K562 (cell line): ENCODE measurements around the gene AGAP1. TPM values are rescaled to one million over a fixed set of nuclear protein-coding genes. Genes with fewer than 3 reads are reported as not detected.

Experiments used
- ATAC-seq: fragments of 200-7000 bp; cut with Tn5 transposase; 3 replicates; pipeline ENCODE4 v1.9.1; 2020; ENCODE audit warnings: moderate library complexity
- BruUV-seq: library from RNA; stranded (reverse); fragments of 400-500 nt; replicated peaks from 2 replicates; lab custom pipeline; 2021; lab: Mats Ljungman, UMichigan
- CTCF ChIA-PET: fragments of 300-600 bp; formaldehyde crosslinking; extraction: SDS; loops from one replicate; lab custom pipeline; 2021; ENCODE audit warnings: low intra/inter-chr PET ratio; lab: Yijun Ruan, JAX
- POLR2A ChIA-PET: fragments of 300-600, 350-650 bp; sonication (Branson Sonifier 250); formaldehyde crosslinking; extraction: SDS; loops from one replicate; lab custom pipeline; 2021; ENCODE audit warnings: antibody characterized with exemption, inconsistent platforms; lab: Yijun Ruan, JAX
- DNase-seq, 4 experiments: peaks; one replicate each; pipeline versions ENCODE4 v3.0.0 to v3.0.0-alpha.2; 2011 to 2018; ENCODE audit warnings: low spot score in 3 of 4, mixed read lengths in 3 of 4; ENCODE audit errors: extremely low read depth in 1 of 4
- FAIRE-seq: peaks from 2 replicates; lab custom pipeline; 2011; peaks lifted over from hg19 to GRCh38; lab: Jason Lieb, UNC
- H2AFZ ChIP-seq: 2 replicates; pipeline ENCODE4 v1.6.0; 2011; ENCODE audit warnings: low read depth, low read length, control low read depth, inconsistent platforms
- H3K27ac ChIP-seq: fragments of 200-600 bp; 3 replicates; pipeline ENCODE4 v1.8.0; 2011; ENCODE audit warnings: low read depth, mild to moderate bottlenecking, control low read depth, inconsistent platforms, low read length, moderate library complexity, mixed read lengths; ENCODE audit errors: extremely low read depth
- H3K27me3 ChIP-seq, 2 experiments: fragments of 300-600 bp in 1 of 2; 2 replicates in 1 of 2; 3 replicates in 1 of 2; pipeline versions ENCODE4 v1.6.0 to v1.8.0; 2011; ENCODE audit warnings: inconsistent platforms in 2 of 2, low read length in 2 of 2, mild to moderate bottlenecking in 1 of 2, mixed read lengths in 1 of 2, moderate library complexity in 1 of 2; ENCODE audit not compliant: control insufficient read depth in 2 of 2, insufficient read depth in 2 of 2
- H3K36me3 ChIP-seq: fragments of 300-600 bp; 3 replicates; pipeline ENCODE4 v1.8.0; 2011; ENCODE audit warnings: mild to moderate bottlenecking, low read length, inconsistent platforms; ENCODE audit not compliant: control insufficient read depth, insufficient read depth
- H3K4me1 ChIP-seq, 2 experiments: fragments of 200-600 bp in 1 of 2; replicated peaks in 1 of 2; 2 replicates in 1 of 2; 3 replicates in 1 of 2; pipeline versions ENCODE4 v1.5.1 to v1.8.0; 2011; ENCODE audit warnings: inconsistent platforms in 2 of 2, low read length in 2 of 2, mild to moderate bottlenecking in 1 of 2, mixed read lengths in 1 of 2, moderate library complexity in 1 of 2; ENCODE audit not compliant: control insufficient read depth in 2 of 2, insufficient read depth in 2 of 2
- H3K4me2 ChIP-seq: 2 replicates; pipeline ENCODE4 v1.6.1; 2011; ENCODE audit warnings: low read length, control low read depth, inconsistent platforms, mixed read lengths; ENCODE audit not compliant: insufficient read depth
- H3K4me3 ChIP-seq: fragments of 200-600 bp; sonication (generic), shearing (Covaris generic); 2 replicates; pipeline ENCODE4 v1.5.1; 2016; ENCODE audit warnings: control low read depth, inconsistent platforms
- H3K79me2 ChIP-seq: fragments of 200-600 bp; 3 replicates; pipeline ENCODE4 v1.8.0; 2011; ENCODE audit warnings: low read length, inconsistent platforms; ENCODE audit not compliant: control insufficient read depth, insufficient read depth
- H3K9ac ChIP-seq, 2 experiments: 2 replicates each; pipeline versions ENCODE4 v1.6.0 to v1.6.1; 2011; ENCODE audit warnings: low read depth in 2 of 2, low read length in 2 of 2, control low read depth in 1 of 2, inconsistent platforms in 1 of 2, mild to moderate bottlenecking in 1 of 2, mixed read lengths in 1 of 2; ENCODE audit not compliant: insufficient read depth in 1 of 2
- H3K9me1 ChIP-seq: one replicate; pipeline ENCODE4 v1.6.0; 2011; ENCODE audit warnings: inconsistent platforms, mild to moderate bottlenecking, low read length, moderate library complexity; ENCODE audit not compliant: control insufficient read depth, insufficient read depth
- H3K9me3 ChIP-seq: replicated peaks from 2 replicates; pipeline ENCODE4 v1.5.1; 2011; ENCODE audit warnings: low read depth, low read length, inconsistent platforms; ENCODE audit not compliant: control insufficient read depth, insufficient read depth
- H4K20me1 ChIP-seq: replicated peaks from 2 replicates; pipeline ENCODE4 v1.6.1; 2011; ENCODE audit warnings: low read length, inconsistent platforms, mixed read lengths; ENCODE audit not compliant: control insufficient read depth, insufficient read depth
- CEBPG ChIP-seq, 3 experiments: fragments of 200-800 bp in 1 of 3; sonication (Bioruptor generic) in 1 of 3; sonication (generic) in 1 of 3; formaldehyde crosslinking in 1 of 3; IDR thresholded peaks in 2 of 3; conservative IDR thresholded peaks in 1 of 3; 2 replicates each; pipeline versions ENCODE4 v1.6.1 to v1.8.0; 2016 to 2022; ENCODE audit warnings: missing compliant biosample characterization in 2 of 3, missing genetic modification characterization in 2 of 3, mild to moderate bottlenecking in 1 of 3, missing genetic modification reagents in 1 of 3
- DMBX1 ChIP-seq: fragments of 250-450 bp; sonication (Bioruptor Pico); IDR thresholded peaks from 2 replicates; pipeline ENCODE4 v1.8.0; 2022; ENCODE audit warnings: inconsistent platforms, mild to moderate bottlenecking, moderate library complexity, borderline replicate concordance
- EP300 ChIP-seq: IDR thresholded peaks from 2 replicates; pipeline ENCODE4 v1.6.1; 2012; ENCODE audit warnings: low read length, improper control_type of control experiment
- HDAC8 ChIP-seq: fragments of 450-650 bp; IDR thresholded peaks from 2 replicates; pipeline ENCODE4 v1.6.1; 2016; ENCODE audit warnings: mild to moderate bottlenecking, missing genetic modification characterization, moderate library complexity, missing compliant biosample characterization
- NR1H2 ChIP-seq: sonication (generic); formaldehyde crosslinking; IDR thresholded peaks from 2 replicates; pipeline ENCODE4 v1.4.0; 2020; ENCODE audit warnings: mild to moderate bottlenecking, missing genetic modification reagents
- PATZ1 ChIP-seq: fragments of 250-450 bp; sonication (Bioruptor Pico); IDR thresholded peaks from 2 replicates; pipeline ENCODE4 v1.5.0; 2020; ENCODE audit warnings: mild to moderate bottlenecking, borderline replicate concordance
- TCFL5 ChIP-seq: fragments of 250-450 bp; sonication (Bioruptor Pico); conservative IDR thresholded peaks from 2 replicates; pipeline ENCODE4 v1.6.1; 2021; ENCODE audit warnings: mild to moderate bottlenecking, moderate library complexity, matching md5 sums
- TFAM ChIP-seq: fragments of 250-450 bp; sonication (Bioruptor Pico); conservative IDR thresholded peaks from 2 replicates; pipeline ENCODE4 v1.5.0; 2021; ENCODE audit warnings: mild to moderate bottlenecking, moderate library complexity
- ZNF324 ChIP-seq: fragments of 250-450 bp; sonication (Bioruptor Pico); IDR thresholded peaks from 2 replicates; pipeline ENCODE4 v1.4.0; 2020; ENCODE audit warnings: mild to moderate bottlenecking
- ZNF436 ChIP-seq: fragments of 250-450, 450-650 bp; sonication (Bioruptor Pico); formaldehyde crosslinking; IDR thresholded peaks from 2 replicates; pipeline ENCODE4 v1.7.0; 2020; ENCODE audit warnings: mild to moderate bottlenecking
- ZNF584 ChIP-seq: fragments of 200-800 bp; sonication (Bioruptor generic); IDR thresholded peaks from 2 replicates; pipeline ENCODE4 v1.6.1; 2016; ENCODE audit warnings: low read depth, mild to moderate bottlenecking, missing genetic modification characterization, missing compliant biosample characterization
- WGBS: fragments of 100-300 bp; shearing (Covaris generic); methylation state at CpG from one replicate; pipeline ENCODE4 v1.1.6; 2016; ENCODE audit warnings: low coverage, mixed read lengths; ENCODE audit not compliant: insufficient coverage; ENCODE audit errors: missing lambda C conversion rate; 5-methylcytosine and 5-hydroxymethylcytosine counted together
- in situ Hi-C: fragments of 300-500 bp; cut with MboI; formaldehyde crosslinking; loops from 4 replicates; pipeline ENCODE4 v1.15.0; 2018; ENCODE audit warnings: inconsistent platforms, mixed read lengths
- intact Hi-C: fragments of 100-400 bp; cut with micrococcal nuclease; formaldehyde crosslinking; loops from 2 replicates; pipeline ENCODE4 v1.14.2; 2022
- polyA plus RNA-seq, 8 experiments: library from polyadenylated mRNA; depleted of rRNA in 4 of 8; stranded (reverse) in 5 of 8; unstranded in 3 of 8; fragments of >200 nt; fragmentation: Nextera tagmentation in 2 of 8; fragmentation: Illumina TruSeq in 1 of 8; extraction: Ambion mirVana in 2 of 8; extraction: Trizol in 1 of 8; gene quantifications; 2 replicates each; pipeline versions ENCODE4 v1.2.1 to v1.2.3, GENCODE V29; 2011 to 2014; ENCODE audit warnings: inconsistent platforms in 1 of 8, missing spikeins in 1 of 8
- total RNA-seq, 7 experiments: library from RNA; depleted of rRNA in 6 of 7; stranded (reverse); fragments of >200 nt in 6 of 7; fragmentation: Illumina TruSeq in 2 of 7; extraction: Trizol in 2 of 7; gene quantifications; 2 replicates each; pipeline versions ENCODE4 v1.2.1 to v1.2.3, GENCODE V29; 2011 to 2021; ENCODE audit warnings: low replicate concordance in 1 of 7
- TF ChIP-seq, protein P1 (sequence below): fragments of 250-450 bp; sonication (Bioruptor Pico); IDR thresholded peaks from 2 replicates; pipeline ENCODE4 v1.8.0; 2021; ENCODE audit warnings: moderate library complexity, mild to moderate bottlenecking, inconsistent platforms

The AGAP1 gene
- total and polyA plus RNA-seq, 9 of the 15 experiments (the other 6 are each of a cell fraction or from before 2014, with no cell fraction given), result 1.3 to 24.0 (median 10.6) TPM

GRCh38 chr2:235870515-235870914, 376.7 kb downstream of the AGAP1 start:
- Histone ChIP-seq H3K4me1 (no peaks in the 10 kb centered on the region), H4K20me1 (no peaks in the 10 kb centered on the region), H2AFZ (no peak overlapping the region), H3K27ac (no peak overlapping the region), H3K4me2 (no peak overlapping the region), H3K27me3 (no peaks in the 10 kb centered on the region), H3K9me3 (no peaks in the 10 kb centered on the region), H3K36me3 (no peaks in the 10 kb centered on the region), H3K4me3 (no peak overlapping the region), H3K9ac (no peak overlapping the region), H3K9me1 (no peaks in the 10 kb centered on the region), H3K79me2 (no peaks in the 10 kb centered on the region)
- no peak for DNase-seq
- intact Hi-C loops, result no loop called here
- no peak for FAIRE-seq
- WGBS, result 90% methylated on average over 1 of the region's 1 CpG
- in situ Hi-C loops, result no loop called here
- ChIA-PET POLR2A (no interaction called here), CTCF (no interaction called here)
- BruUV-seq, result no TSS peak
- ATAC-seq, result no peak
- TF ChIP-seq ZNF584 (CRISPR knock-in tag) (peak; percentile 83), NR1H2 (CRISPR knock-in tag) (no peak), HDAC8 (tag) (no peak)

DNA sequence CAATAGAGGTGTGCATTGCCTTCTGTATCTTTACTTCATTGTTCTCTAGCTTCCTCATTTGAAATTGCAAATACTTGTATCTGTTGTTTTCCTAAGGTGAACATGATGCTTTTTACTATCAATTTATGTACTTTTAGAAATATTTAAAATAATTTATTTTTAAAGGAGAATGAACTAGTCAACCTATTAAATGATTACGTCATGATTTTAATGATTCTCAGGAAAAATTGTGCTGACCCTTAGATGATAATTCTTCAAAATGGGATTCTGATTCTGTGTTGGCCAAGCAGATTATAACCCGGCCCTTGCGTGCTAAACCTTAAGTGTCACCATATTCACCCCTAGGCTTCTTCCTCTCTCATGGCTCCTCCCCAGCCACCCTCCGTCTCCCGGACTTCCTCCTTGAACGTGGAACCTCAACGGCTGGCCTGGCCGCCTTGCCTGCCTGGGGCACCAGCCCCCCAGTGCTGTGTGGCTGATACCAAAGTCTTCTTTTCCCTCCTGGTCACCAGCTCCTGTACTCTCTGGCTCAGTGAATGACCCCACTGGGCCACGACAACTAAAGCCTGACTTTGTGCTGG, 382.3 kb downstream of the AGAP1 start:
- 74% methylated on average over 4 of the region's 9 CpGs for WGBS
- ATAC-seq (no peak), FAIRE-seq (no peak), DNase-seq (no peak)
- in situ Hi-C loops, result no loop called here
- no peak overlapping the region for H3K9ac ChIP-seq
- no peaks in the 10 kb centered on the region; a peak in 1 of 5 replicates for H3K4me1 ChIP-seq
- H4K20me1 ChIP-seq, result no peaks in the 10 kb centered on the region
- H3K27me3 ChIP-seq, result no peaks in the 10 kb centered on the region
- H2AFZ ChIP-seq, result no peak overlapping the region
- ChIA-PET CTCF (no interaction called here), POLR2A (no interaction called here)
- H3K4me2 ChIP-seq, result no peak overlapping the region
- H3K9me1 ChIP-seq, result no peaks in the 10 kb centered on the region
- no TSS peak for BruUV-seq
- intact Hi-C loops, result no loop called here
- H3K27ac ChIP-seq, result no peak overlapping the region
- H3K36me3 ChIP-seq, result no peaks in the 10 kb centered on the region
- H3K79me2 ChIP-seq, result no peaks in the 10 kb centered on the region
- no peaks in the 10 kb centered on the region for H3K9me3 ChIP-seq
- H3K4me3 ChIP-seq, result no peak overlapping the region
- TF ChIP-seq, protein P1, sequence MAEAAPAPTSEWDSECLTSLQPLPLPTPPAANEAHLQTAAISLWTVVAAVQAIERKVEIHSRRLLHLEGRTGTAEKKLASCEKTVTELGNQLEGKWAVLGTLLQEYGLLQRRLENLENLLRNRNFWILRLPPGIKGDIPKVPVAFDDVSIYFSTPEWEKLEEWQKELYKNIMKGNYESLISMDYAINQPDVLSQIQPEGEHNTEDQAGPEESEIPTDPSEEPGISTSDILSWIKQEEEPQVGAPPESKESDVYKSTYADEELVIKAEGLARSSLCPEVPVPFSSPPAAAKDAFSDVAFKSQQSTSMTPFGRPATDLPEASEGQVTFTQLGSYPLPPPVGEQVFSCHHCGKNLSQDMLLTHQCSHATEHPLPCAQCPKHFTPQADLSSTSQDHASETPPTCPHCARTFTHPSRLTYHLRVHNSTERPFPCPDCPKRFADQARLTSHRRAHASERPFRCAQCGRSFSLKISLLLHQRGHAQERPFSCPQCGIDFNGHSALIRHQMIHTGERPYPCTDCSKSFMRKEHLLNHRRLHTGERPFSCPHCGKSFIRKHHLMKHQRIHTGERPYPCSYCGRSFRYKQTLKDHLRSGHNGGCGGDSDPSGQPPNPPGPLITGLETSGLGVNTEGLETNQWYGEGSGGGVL (CRISPR knock-in tag), result no peak
- no peak for TF ChIP-seq DMBX1
- no peak for TF ChIP-seq CEBPG (CRISPR knock-in tag; IDR thresholded peaks at IDR 0.05)
- no peak for TF ChIP-seq CEBPG (tag; conservative IDR thresholded peaks at IDR 0.05 in 1 of 2, IDR thresholded peaks at IDR 0.05 in 1 of 2)
- TF ChIP-seq EP300, result no peak
- no peak for TF ChIP-seq PATZ1 (CRISPR knock-in tag)
- no peak for TF ChIP-seq ZNF436 (CRISPR knock-in tag)
- no peak for TF ChIP-seq ZNF324 (CRISPR knock-in tag)
- no peak for TF ChIP-seq TFAM (CRISPR knock-in tag)
- no peak for TF ChIP-seq TCFL5 (CRISPR knock-in tag)
